Activated CD4-positive, alpha-beta T cell treated with anti-CD3 and anti-CD28 coated beads for 24 hours (primary cell): ENCODE results near the gene IFI27L1.

ENCODE experiments used
- DNase-seq, 2 donors: peaks; one replicate each; pipeline ENCODE4 v3.0.0-alpha.2; 2020; ENCODE audit warnings: low read depth in 2 of 2

Gene IFI27L1

GRCh38 chr14:94113908-94114588 is 32.9 kb downstream of the IFI27L1 start:
- no peak for DNase-seq

- DNase-seq: no peak
Measured at GRCh38 chr14:94114589-94115057, 33.5 kb downstream of the IFI27L1 start.

- DNase-seq: no peak
Measured at GRCh38 chr14:94115058-94115591, 34.0 kb downstream of the IFI27L1 start.

GRCh38 chr14:94115631-94116030 is 34.5 kb downstream of the IFI27L1 start:
- DNase-seq: no peak

- no peak for DNase-seq
Measured at GRCh38 chr14:94116701-94117100, 35.6 kb downstream of the IFI27L1 start.

- DNase-seq: no peak
Measured at GRCh38 chr14:94117856-94118255, 36.7 kb downstream of the IFI27L1 start.

GRCh38 chr14:94119071-94119470 is 38.0 kb downstream of the IFI27L1 start:
- DNase-seq: no peak

GRCh38 chr14:94120667-94121340 is 39.7 kb downstream of the IFI27L1 start:
- no peak for DNase-seq

- no peak for DNase-seq
Measured at GRCh38 chr14:94121485-94121884, 40.4 kb downstream of the IFI27L1 start.

- no peak for DNase-seq
Measured at GRCh38 chr14:94122438-94122837, 41.3 kb downstream of the IFI27L1 start.

- no peak for DNase-seq
Measured at GRCh38 chr14:94123296-94123695, 42.2 kb downstream of the IFI27L1 start.

- no peak for DNase-seq
Measured at GRCh38 chr14:94123868-94124267, 42.8 kb downstream of the IFI27L1 start.

- DNase-seq: no peak
Measured at GRCh38 chr14:94124582-94125377, 43.7 kb downstream of the IFI27L1 start.

GRCh38 chr14:94125659-94126418 is 44.7 kb downstream of the IFI27L1 start:
- DNase-seq: no peak

GRCh38 chr14:94126419-94126677 is 45.2 kb downstream of the IFI27L1 start:
- no peak for DNase-seq

- no peak for DNase-seq
Measured at GRCh38 chr14:94126800-94127199, 45.7 kb downstream of the IFI27L1 start.

GRCh38 chr14:94127330-94127729 is 46.2 kb downstream of the IFI27L1 start:
- no peak for DNase-seq

GRCh38 chr14:94128216-94128839 is 47.2 kb downstream of the IFI27L1 start:
- DNase-seq: no peak

GRCh38 chr14:94129111-94129757 is 48.1 kb downstream of the IFI27L1 start, which contains the start of gene IFI27L2:
Gene IFI27L2 (minus strand): TSS chr14:94129604. CDS start chr14:94129564, 40 bp downstream.
- peak; percentile 52 to 66 for DNase-seq

GRCh38 chr14:94129758-94130414 is 48.8 kb downstream of the IFI27L1 start:
- peak in 1 of 2 donors; percentile 14 for DNase-seq
